Caco-2 (cell line): ENCODE measurements around the gene MYLK4. TPM values are rescaled to one million over a fixed set of nuclear protein-coding genes. Genes with fewer than 3 reads are reported as not detected.

ENCODE experiments used
- BruUV-seq: library from RNA; stranded (reverse); fragments of 400-500 nt; replicated peaks from 2 replicates; lab custom pipeline; 2021; lab: Mats Ljungman, UMichigan
- CTCF ChIA-PET: fragments of 300-600 bp; sonication (Branson Sonifier 250); formaldehyde crosslinking; loops from one replicate; lab custom pipeline; 2022; ENCODE audit warnings: antibody characterized with exemption; lab: Charles Lee
- POLR2A ChIA-PET: fragments of 300-600 bp; sonication (Branson Sonifier 250); formaldehyde crosslinking; loops from one replicate; lab custom pipeline; 2022; ENCODE audit warnings: antibody characterized with exemption; lab: Charles Lee
- DNase-seq, 2 experiments: peaks; one replicate each; pipeline versions ENCODE4 v3.0.0 to v3.0.0-alpha.2; 2020 to 2022
- H3K27me3 ChIP-seq: replicated peaks from 2 replicates; pipeline ENCODE4 v1.6.0; 2011; ENCODE audit warnings: low read length; ENCODE audit not compliant: control insufficient read depth, insufficient read depth
- H3K36me3 ChIP-seq: 2 replicates; pipeline ENCODE4 v1.5.1; 2011; ENCODE audit warnings: low read length; ENCODE audit not compliant: control insufficient read depth, insufficient read depth
- H3K4me1 ChIP-seq: fragments of 250-450 bp; sonication (Bioruptor Pico); 2 replicates; pipeline ENCODE4 v1.5.1; 2020; ENCODE audit warnings: mild to moderate bottlenecking
- H3K4me3 ChIP-seq: 2 replicates; pipeline ENCODE4 v1.5.1; 2011; ENCODE audit warnings: low read depth, mild to moderate bottlenecking, control low read depth, low read length
- H3K9me3 ChIP-seq: fragments of 250-450 bp; sonication (Bioruptor Pico); 2 replicates; pipeline ENCODE4 v1.5.1; 2020; ENCODE audit warnings: mild to moderate bottlenecking, moderate library complexity
- H3K27ac Mint-ChIP-seq: one replicate; pipeline ENCODE4 v1.8.0; 2022; ENCODE audit warnings: mixed read lengths; ENCODE audit not compliant: unreplicated experiment
- H3K27me3 Mint-ChIP-seq: one replicate; pipeline ENCODE4 v1.8.0; 2022; ENCODE audit warnings: mixed read lengths; ENCODE audit not compliant: insufficient read depth, unreplicated experiment
- H3K36me3 Mint-ChIP-seq: one replicate; pipeline ENCODE4 v1.8.0; 2022; ENCODE audit warnings: mild to moderate bottlenecking, mixed read lengths; ENCODE audit not compliant: insufficient read depth, unreplicated experiment
- H3K4me1 Mint-ChIP-seq: one replicate; pipeline ENCODE4 v1.8.0; 2022; ENCODE audit warnings: low read depth, mixed read lengths; ENCODE audit not compliant: unreplicated experiment
- H3K4me3 Mint-ChIP-seq: one replicate; pipeline ENCODE4 v1.8.0; 2022; ENCODE audit warnings: mild to moderate bottlenecking, moderate library complexity, mixed read lengths; ENCODE audit not compliant: unreplicated experiment
- H3K9me3 Mint-ChIP-seq: one replicate; pipeline ENCODE4 v1.8.0; 2022; ENCODE audit warnings: mixed read lengths; ENCODE audit not compliant: unreplicated experiment
- intact Hi-C: fragments of 100-400 bp; cut with micrococcal nuclease; formaldehyde crosslinking; loops from one replicate; pipeline ENCODE4 v1.10.0; 2022; ENCODE audit not compliant: unreplicated experiment
- total RNA-seq: library from RNA; stranded (reverse); gene quantifications from 2 replicates; pipeline ENCODE4 v1.2.3, GENCODE V29; 2022
- TF ChIP-seq, protein P1 (sequence below), 2 experiments: fragments of 200-600 bp in 1 of 2; IDR thresholded peaks; 1 replicate in 1 of 2; 2 replicates in 1 of 2; pipeline versions ENCODE4 v1.5.1 to v1.8.0; 2011 to 2022; ENCODE audit warnings: antibody characterized with exemption in 1 of 2, control low read depth in 1 of 2, inconsistent platforms in 1 of 2, low read depth in 1 of 2, low read length in 1 of 2, mild to moderate bottlenecking in 1 of 2, moderate library complexity in 1 of 2; ENCODE audit not compliant: insufficient read depth in 1 of 2, severe bottlenecking in 1 of 2, unreplicated experiment in 1 of 2

Gene MYLK4
- total RNA-seq, 1 experiment from 2014 or later, result 0.75 TPM

- BruUV-seq, result no TSS peak
- peak overlapping the region; percentile 45 for H3K4me3 ChIP-seq
- TF ChIP-seq, protein P1, sequence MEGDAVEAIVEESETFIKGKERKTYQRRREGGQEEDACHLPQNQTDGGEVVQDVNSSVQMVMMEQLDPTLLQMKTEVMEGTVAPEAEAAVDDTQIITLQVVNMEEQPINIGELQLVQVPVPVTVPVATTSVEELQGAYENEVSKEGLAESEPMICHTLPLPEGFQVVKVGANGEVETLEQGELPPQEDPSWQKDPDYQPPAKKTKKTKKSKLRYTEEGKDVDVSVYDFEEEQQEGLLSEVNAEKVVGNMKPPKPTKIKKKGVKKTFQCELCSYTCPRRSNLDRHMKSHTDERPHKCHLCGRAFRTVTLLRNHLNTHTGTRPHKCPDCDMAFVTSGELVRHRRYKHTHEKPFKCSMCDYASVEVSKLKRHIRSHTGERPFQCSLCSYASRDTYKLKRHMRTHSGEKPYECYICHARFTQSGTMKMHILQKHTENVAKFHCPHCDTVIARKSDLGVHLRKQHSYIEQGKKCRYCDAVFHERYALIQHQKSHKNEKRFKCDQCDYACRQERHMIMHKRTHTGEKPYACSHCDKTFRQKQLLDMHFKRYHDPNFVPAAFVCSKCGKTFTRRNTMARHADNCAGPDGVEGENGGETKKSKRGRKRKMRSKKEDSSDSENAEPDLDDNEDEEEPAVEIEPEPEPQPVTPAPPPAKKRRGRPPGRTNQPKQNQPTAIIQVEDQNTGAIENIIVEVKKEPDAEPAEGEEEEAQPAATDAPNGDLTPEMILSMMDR (IDR thresholded peaks at IDR 0.05; ENCODE audit: insufficient read depth in 1 of 2, low read depth in 1 of 2, low read length in 1 of 2, severe bottlenecking in 1 of 2, unreplicated experiment in 1 of 2), result peak; percentile 96
- CTCF ChIA-PET, result interaction anchor here (0.6 to 2.0 kb wide), 14 partner anchors 38 to 894 kb away, joined by 3 to 28 read pairs (median 5); no protein-coding TSS in a partner anchor
- H3K27me3 Mint-ChIP-seq, result no peaks in the 10 kb centered on the region
- H3K4me3 Mint-ChIP-seq, result peak overlapping the region; percentile 77
- H3K4me1 ChIP-seq, result peaks cover 12% of the 10 kb centered on the region
- no peaks in the 10 kb centered on the region for H3K9me3 Mint-ChIP-seq
- peak overlapping the region; percentile 72 for H3K27ac Mint-ChIP-seq
- DNase-seq, result peak; percentile 89 to 93
- H3K36me3 ChIP-seq, result no peaks in the 10 kb centered on the region
- no peaks in the 10 kb centered on the region; the same call in 1 of the 2 replicates for H3K9me3 ChIP-seq
- POLR2A ChIA-PET, result interaction anchor here (1.0 kb wide), 1 partner anchor 119 kb away, joined by 8 read pairs; no protein-coding TSS in a partner anchor
- peaks cover 10% of the 10 kb centered on the region for H3K36me3 Mint-ChIP-seq
- intact Hi-C loops, result loop anchor here (1.0 to 5.0 kb wide), 7 partner anchors 38 to 1038 kb away; no protein-coding TSS in a partner anchor
- H3K4me1 Mint-ChIP-seq, result no peaks in the 10 kb centered on the region
- H3K27me3 ChIP-seq, result no peaks in the 10 kb centered on the region
These were observed 116.4 kb downstream of the MYLK4 start for GRCh38 chr6:2634139-2634964.

GRCh38 chr6:2633736-2634135, 117.0 kb downstream of the MYLK4 start:
- H3K36me3 ChIP-seq, result no peaks in the 10 kb centered on the region
- H3K27me3 ChIP-seq, result no peaks in the 10 kb centered on the region
- H3K27me3 Mint-ChIP-seq, result no peaks in the 10 kb centered on the region
- peaks cover 10% of the 10 kb centered on the region for H3K36me3 Mint-ChIP-seq
- peak overlapping the region; percentile 77 for H3K4me3 Mint-ChIP-seq
- no peaks in the 10 kb centered on the region; the same call in 1 of the 2 replicates for H3K9me3 ChIP-seq
- H3K4me1 ChIP-seq, result peaks cover 12% of the 10 kb centered on the region
- no peak for DNase-seq
- peak overlapping the region; percentile 72 for H3K27ac Mint-ChIP-seq
- intact Hi-C loops, result loop anchor here (1.0 to 5.0 kb wide), 7 partner anchors 37 to 1037 kb away; no protein-coding TSS in a partner anchor
- BruUV-seq, result TSS peak; percentile 65
- H3K4me1 Mint-ChIP-seq, result no peaks in the 10 kb centered on the region
- H3K4me3 ChIP-seq, result peak overlapping the region; percentile 45
- ChIA-PET CTCF (interaction anchor here (0.6 to 2.0 kb wide), 15 partner anchors 37 to 893 kb away, joined by 3 to 28 read pairs (median 4); no protein-coding TSS in a partner anchor), POLR2A (interaction anchor here (1.0 to 1.4 kb wide), 2 partner anchors 118 kb away, joined by 4 to 8 read pairs; no protein-coding TSS in a partner anchor)
- TF ChIP-seq, protein P1 (IDR thresholded peaks at IDR 0.05; ENCODE audit: insufficient read depth in 1 of 2, low read depth in 1 of 2, low read length in 1 of 2, severe bottlenecking in 1 of 2, unreplicated experiment in 1 of 2), result no peak
- H3K9me3 Mint-ChIP-seq, result no peaks in the 10 kb centered on the region

GRCh38 chr6:2632976-2633584, 117.6 kb downstream of the MYLK4 start:
- peak overlapping the region; percentile 77 for H3K4me3 Mint-ChIP-seq
- Histone ChIP-seq H3K4me1 (peaks cover 12% of the 10 kb centered on the region), H3K27me3 (no peaks in the 10 kb centered on the region), H3K36me3 (no peaks in the 10 kb centered on the region), H3K4me3 (no peak overlapping the region), H3K9me3 (no peaks in the 10 kb centered on the region; the same call in 1 of the 2 replicates)
- no peaks in the 10 kb centered on the region for H3K27me3 Mint-ChIP-seq
- TF ChIP-seq, protein P1 (IDR thresholded peaks at IDR 0.05; ENCODE audit: insufficient read depth in 1 of 2, low read depth in 1 of 2, low read length in 1 of 2, severe bottlenecking in 1 of 2, unreplicated experiment in 1 of 2), result no peak
- CTCF ChIA-PET, result interaction anchor here (0.7 to 2.0 kb wide), 4 partner anchors 44 to 277 kb away, joined by 3 to 9 read pairs (median 5); no protein-coding TSS in a partner anchor
- intact Hi-C loops, result loop anchor here (5.0 kb wide), 1 partner anchor 426 kb away; no protein-coding TSS in a partner anchor
- no peak for DNase-seq
- no peaks in the 10 kb centered on the region for H3K4me1 Mint-ChIP-seq
- H3K27ac Mint-ChIP-seq, result peak overlapping the region; percentile 72
- no peaks in the 10 kb centered on the region for H3K9me3 Mint-ChIP-seq
- H3K36me3 Mint-ChIP-seq, result peaks cover 10% of the 10 kb centered on the region
- no TSS peak for BruUV-seq
- POLR2A ChIA-PET, result interaction anchor here (1.4 kb wide), 1 partner anchor 118 kb away, joined by 4 read pairs; no protein-coding TSS in a partner anchor
